WTC11 (cell line): ENCODE measurements around the gene FAF1.

Experiments
- CREM ChIP-seq: sonication (generic); formaldehyde crosslinking; IDR thresholded peaks from 2 replicates; pipeline ENCODE4 v1.8.1; 2022; ENCODE audit warnings: mild to moderate bottlenecking, missing genetic modification reagents, moderate library complexity
- CTCF ChIP-seq: fragments of 200-600 bp; IDR thresholded peaks from 2 replicates; pipeline ENCODE4 v1.8.0; 2022; ENCODE audit warnings: antibody characterized with exemption
- E2F5 ChIP-seq: sonication (generic); formaldehyde crosslinking; IDR thresholded peaks from 2 replicates; pipeline ENCODE4 v1.8.1; 2022; ENCODE audit warnings: mild to moderate bottlenecking, moderate library complexity, missing genetic modification reagents
- FOXJ3 ChIP-seq: sonication (generic); formaldehyde crosslinking; IDR thresholded peaks from 2 replicates; pipeline ENCODE4 v1.9.0; 2021; ENCODE audit warnings: missing genetic modification reagents, mild to moderate bottlenecking, borderline replicate concordance
- FOXP1 ChIP-seq: sonication (generic); formaldehyde crosslinking; IDR thresholded peaks from 2 replicates; pipeline ENCODE4 v1.8.0; 2022; ENCODE audit warnings: missing genetic modification reagents, mild to moderate bottlenecking, moderate library complexity, borderline replicate concordance
- JUN ChIP-seq: sonication (generic); formaldehyde crosslinking; IDR thresholded peaks from 2 replicates; pipeline ENCODE4 v1.8.0; 2023; ENCODE audit warnings: mild to moderate bottlenecking, missing genetic modification reagents
- SMAD3 ChIP-seq: sonication (generic); formaldehyde crosslinking; IDR thresholded peaks from 2 replicates; pipeline ENCODE4 v1.8.0; 2022; ENCODE audit warnings: missing genetic modification reagents, mild to moderate bottlenecking, borderline replicate concordance
- SP1 ChIP-seq: sonication (generic); formaldehyde crosslinking; conservative IDR thresholded peaks from 2 replicates; pipeline ENCODE4 v1.8.1; 2022; ENCODE audit warnings: missing genetic modification reagents
- TEAD4 ChIP-seq: sonication (generic); formaldehyde crosslinking; IDR thresholded peaks from 2 replicates; pipeline ENCODE4 v1.8.0; 2022; ENCODE audit warnings: mild to moderate bottlenecking, missing genetic modification reagents
- USF2 ChIP-seq: sonication (generic); formaldehyde crosslinking; IDR thresholded peaks from 2 replicates; pipeline ENCODE4 v1.8.1; 2023; ENCODE audit warnings: mild to moderate bottlenecking, missing genetic modification reagents, moderate library complexity
- ZNF121 ChIP-seq: sonication (generic); formaldehyde crosslinking; IDR thresholded peaks from 2 replicates; pipeline ENCODE4 v1.8.0; 2023; ENCODE audit warnings: missing genetic modification reagents
- ZNF512 ChIP-seq: sonication (generic); formaldehyde crosslinking; IDR thresholded peaks from 2 replicates; pipeline ENCODE4 v1.8.1; 2022; ENCODE audit warnings: missing genetic modification reagents, borderline replicate concordance

- no peak for TF ChIP-seq CTCF
- TF ChIP-seq CREM (CRISPR knock-in tag): no peak
- TF ChIP-seq SMAD3 (CRISPR knock-in tag): no peak
- no peak for TF ChIP-seq E2F5 (CRISPR knock-in tag)
- TF ChIP-seq TEAD4 (CRISPR knock-in tag): no peak
- TF ChIP-seq ZNF512: no peak
- TF ChIP-seq JUN (CRISPR knock-in tag): no peak
- no peak for TF ChIP-seq FOXJ3 (CRISPR knock-in tag)
- TF ChIP-seq SP1 (CRISPR knock-in tag): no peak
- no peak for TF ChIP-seq ZNF121 (CRISPR knock-in tag)
- no peak for TF ChIP-seq USF2 (CRISPR knock-in tag)
- no peak for TF ChIP-seq FOXP1 (CRISPR knock-in tag)
These were observed 106.7 kb downstream of the FAF1 start for GRCh38 chr1:50853325-50853724.
